HL-60/S4 (cell line): Measurements from ENCODE around the gene PSAT1.

ENCODE experiments used
- in situ Hi-C: fragments of 300-500 bp; cut with MboI; formaldehyde crosslinking; loops from 2 replicates; pipeline ENCODE4 v1.14.3; 2022; ENCODE audit warnings: low sequenced_read_pairs

The PSAT1 gene

DNA sequence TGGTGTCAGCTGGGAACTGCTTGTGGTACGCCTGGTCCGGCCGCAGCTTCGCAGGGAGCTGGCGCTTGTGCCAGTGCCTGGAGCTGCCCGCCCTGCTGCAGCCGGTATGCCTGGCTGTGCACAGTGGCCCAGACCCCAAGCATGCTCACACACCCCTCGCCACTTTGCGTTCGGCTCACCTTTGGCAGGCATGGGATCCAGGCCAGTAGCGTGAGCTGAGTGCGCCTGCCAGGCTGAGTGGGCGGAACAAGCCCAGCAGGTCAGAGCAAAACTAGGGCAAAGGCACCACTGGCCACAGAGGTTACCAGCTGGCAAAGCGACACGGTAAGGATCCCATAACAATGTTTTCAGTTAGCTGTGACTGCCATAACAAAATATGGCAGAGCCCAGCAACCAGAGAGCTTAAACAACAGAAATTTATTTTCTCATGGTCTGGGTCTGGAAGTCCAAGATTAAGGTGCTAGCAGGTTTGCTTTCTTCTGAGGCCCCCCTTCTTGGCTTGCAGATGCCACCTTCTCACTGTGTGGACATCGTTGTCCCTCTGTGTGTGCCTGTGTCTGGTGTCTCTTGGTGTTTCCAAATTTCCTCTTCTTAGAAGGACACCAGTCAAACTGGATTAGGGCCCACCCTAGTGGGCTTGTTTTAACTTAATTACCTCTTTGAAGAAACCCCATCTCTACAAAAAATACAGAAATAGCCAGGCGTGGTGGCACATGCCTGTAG lies 61.6 kb downstream of the PSAT1 start:
- in situ Hi-C loops, result no loop called here

DNA sequence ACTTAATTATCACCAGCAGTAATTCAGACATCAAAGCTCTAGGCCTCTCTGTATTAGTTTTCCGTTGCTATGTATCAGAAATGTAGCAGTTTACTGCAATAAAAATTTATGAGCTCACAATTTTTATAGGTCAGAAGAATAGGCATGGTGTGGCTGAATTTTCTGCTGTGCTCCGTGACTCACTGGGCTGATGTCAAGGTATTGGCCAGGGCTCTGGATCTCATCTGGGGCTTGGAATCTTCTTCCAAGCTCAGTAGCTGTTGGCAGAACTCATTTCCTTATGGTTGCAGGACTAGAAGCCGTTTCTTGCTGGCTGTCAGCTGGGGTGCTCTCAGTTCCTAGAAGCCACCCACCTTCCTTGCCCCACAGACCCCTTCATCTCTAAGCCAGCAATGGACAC lies 66.3 kb downstream of the PSAT1 start:
- in situ Hi-C loops, result no loop called here

DNA sequence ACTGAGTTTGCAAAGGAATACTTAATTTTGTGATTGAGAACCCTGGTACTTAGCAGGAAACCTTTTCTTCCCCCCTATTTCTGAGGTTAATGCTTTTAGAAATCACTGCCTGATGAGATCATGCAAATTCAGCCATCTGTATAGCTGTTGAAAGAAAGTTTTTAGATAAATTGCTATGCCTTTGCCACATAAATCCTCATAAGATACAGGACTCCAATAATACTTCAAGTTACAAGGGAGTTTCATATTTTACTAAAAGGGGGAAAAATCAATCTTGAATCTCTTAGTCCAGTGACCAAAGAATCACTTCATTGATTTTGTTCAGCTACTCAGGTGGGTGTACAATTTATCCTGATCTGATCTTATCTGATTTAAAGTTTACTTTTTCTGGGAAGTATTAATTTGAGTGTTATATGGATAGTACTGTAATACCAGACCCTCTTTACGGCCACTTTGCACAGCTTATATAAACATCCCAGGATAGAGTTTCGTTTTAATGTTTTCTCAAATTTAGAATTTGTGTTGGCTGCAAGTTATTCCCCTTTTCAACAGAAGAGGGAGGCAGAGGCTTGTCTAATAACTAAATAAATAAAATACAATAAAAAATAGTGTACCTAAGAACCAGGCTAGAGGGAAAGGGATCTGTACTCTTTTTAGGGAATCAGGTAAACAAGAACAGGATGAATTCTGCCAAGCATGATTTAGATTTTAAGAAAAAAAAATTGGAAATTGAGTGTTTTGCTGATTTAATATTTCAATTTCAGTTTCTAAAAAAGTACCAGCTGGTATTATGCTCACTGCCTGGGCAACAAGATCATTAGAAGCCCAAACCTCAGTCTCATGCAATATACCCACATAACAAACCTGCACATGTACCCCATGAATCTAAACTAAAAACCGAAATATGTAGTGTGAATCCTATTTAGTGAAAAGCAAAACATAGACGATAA lies 69.1 kb downstream of the PSAT1 start:
- in situ Hi-C loops, result no loop called here

DNA sequence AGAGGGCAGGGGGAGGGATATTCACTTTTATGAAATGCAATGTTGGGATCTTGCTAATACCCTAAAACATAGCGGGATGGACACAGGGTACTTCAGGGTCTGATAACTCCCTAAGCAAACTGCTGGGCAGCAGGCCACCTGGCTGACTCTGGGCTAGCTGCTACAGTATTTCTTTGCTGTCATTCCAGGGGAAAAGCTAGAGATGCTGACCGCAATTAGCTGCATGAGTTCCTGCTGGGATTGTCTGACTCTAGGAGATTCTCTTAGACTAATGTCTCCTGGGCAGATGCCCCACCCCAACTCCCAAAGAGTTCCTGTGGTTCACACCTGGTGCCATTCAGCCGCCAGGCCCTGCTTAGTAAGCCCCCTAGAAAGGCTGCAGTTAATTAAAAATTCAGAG lies 69.9 kb downstream of the PSAT1 start:
- in situ Hi-C loops, result no loop called here

DNA sequence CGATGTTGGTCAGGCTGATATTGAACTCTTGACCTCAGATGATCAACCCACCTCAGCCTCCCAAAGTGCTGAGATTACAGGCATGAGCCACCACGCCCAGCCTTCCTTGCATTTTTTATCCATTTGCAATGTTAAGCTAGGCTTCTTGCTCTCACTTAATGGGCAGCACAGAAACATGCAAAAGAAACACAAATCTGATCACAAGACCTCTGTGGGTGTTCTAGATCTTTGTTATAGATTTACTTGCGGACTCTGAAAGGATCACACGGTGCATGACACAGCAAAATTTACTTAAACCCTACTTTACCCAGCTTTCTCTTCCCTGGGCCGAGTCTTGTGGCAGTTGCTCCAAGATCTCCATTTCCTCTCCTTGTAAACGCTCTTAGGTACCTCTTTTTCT lies 71.3 kb downstream of the PSAT1 start:
- in situ Hi-C loops, result no loop called here

DNA sequence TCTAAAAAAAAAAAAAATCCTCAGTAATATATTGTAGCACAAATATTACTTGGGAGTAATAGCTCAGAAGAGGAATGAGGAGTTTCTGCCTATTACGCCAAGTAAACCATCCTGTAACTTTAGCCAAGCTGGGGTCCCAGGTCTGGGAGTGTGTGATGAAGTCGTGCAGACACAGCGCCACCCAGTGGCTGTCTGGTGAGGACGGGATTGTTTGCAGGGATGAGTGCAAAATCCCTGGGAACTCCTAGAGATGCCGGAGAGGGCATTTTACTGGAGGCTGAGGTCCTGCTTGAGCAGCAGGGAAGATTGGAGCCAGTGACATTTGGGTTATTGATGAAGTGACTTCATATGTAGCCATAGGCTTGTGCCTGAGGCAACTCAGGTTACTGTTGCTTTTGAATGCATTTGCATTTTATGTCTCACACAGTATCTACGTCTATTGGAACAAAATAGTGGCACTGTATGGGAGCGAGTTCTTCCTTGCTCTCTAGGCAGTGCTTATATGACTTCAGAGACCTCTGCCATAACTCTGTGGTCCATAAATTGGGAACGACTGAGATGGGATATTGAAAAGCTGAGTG lies 72.8 kb downstream of the PSAT1 start:
- in situ Hi-C loops, result no loop called here

DNA sequence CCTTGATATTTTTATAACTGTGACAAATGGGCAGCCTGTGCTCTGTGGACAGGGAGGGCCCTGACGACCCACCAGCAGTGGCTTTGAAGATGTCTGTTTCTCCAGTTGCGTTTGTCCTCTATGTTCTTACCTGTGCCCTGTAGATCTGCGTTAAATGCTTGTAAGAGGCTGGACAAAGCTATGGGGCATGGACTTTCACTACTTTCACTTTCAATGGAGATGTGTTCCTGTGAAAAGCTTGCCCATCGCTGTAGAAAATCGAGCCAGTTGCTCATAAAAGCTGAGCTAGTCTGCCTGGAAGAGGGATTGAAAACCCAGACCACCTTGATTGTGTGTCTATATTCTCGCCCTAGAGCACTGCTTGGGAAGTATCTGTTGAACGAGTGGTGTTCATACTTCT lies 74.1 kb downstream of the PSAT1 start:
- in situ Hi-C loops, result no loop called here

DNA sequence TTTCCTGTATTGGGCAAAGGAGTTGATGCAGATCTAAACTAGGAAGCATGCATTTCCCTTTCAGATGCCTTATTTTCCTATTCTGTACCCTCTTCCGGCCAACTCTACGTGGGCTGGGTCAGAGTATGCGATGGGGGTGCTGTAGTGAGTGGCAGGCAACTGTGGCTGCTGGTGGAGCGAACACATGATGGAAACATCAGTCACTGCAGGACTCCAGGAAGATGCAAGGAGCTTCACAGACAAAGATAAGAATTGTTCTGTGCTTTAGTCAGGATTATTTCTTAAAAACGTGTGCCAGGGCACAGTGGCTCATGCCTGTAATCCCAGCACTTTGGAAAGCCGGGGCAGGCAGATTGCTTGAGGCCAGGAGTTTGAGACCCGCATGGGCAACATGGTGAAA lies 75.1 kb downstream of the PSAT1 start:
- in situ Hi-C loops, result no loop called here
